PC-3 (cell line): ENCODE measurements around the gene ERI3. TPM values are rescaled to one million over a fixed set of nuclear protein-coding genes. Genes with fewer than 3 reads are reported as not detected.
A peak's percentile ranks its signal among the peaks of the same experiment; 100 is the strongest.

Experiments
- ATAC-seq: fragments of 200-7000 bp; cut with Tn5 transposase; 2 replicates; pipeline ENCODE4 v1.9.1; 2020; ENCODE audit warnings: mild to moderate bottlenecking, moderate library complexity
- BruUV-seq: library from RNA; stranded (reverse); fragments of 400-500 nt; replicated peaks from 2 replicates; lab custom pipeline; 2021; lab: Mats Ljungman, UMichigan
- CTCF ChIA-PET: fragments of 300-600 bp; sonication (Branson Sonifier 250); formaldehyde crosslinking; loops from one replicate; lab custom pipeline; 2022; ENCODE audit warnings: antibody characterized with exemption; lab: Charles Lee
- POLR2A ChIA-PET: fragments of 300-600 bp; sonication (Branson Sonifier 250); formaldehyde crosslinking; loops from one replicate; lab custom pipeline; 2022; ENCODE audit warnings: antibody characterized with exemption; ENCODE audit not compliant: unreplicated experiment; lab: Charles Lee
- DNase-seq: peaks from one replicate; pipeline ENCODE4 v3.0.0-alpha.2; 2015
- H2AFZ ChIP-seq: fragments of 300-600 bp; sonication (generic); 2 replicates; pipeline ENCODE4 v1.6.0; 2016; ENCODE audit warnings: antibody characterized with exemption, low read length
- H3F3A ChIP-seq: fragments of 300-600 bp; sonication (generic); one replicate; pipeline ENCODE4 v1.6.0; 2017; ENCODE audit warnings: antibody characterized with exemption, low read length, control low read depth, mild to moderate bottlenecking; ENCODE audit not compliant: unreplicated experiment
- H3K27ac ChIP-seq: fragments of 300-600 bp; sonication (generic); 2 replicates; pipeline ENCODE4 v1.5.1; 2016; ENCODE audit warnings: mild to moderate bottlenecking, low read length
- H3K27me3 ChIP-seq: fragments of 300-600 bp; sonication (generic); 2 replicates; pipeline ENCODE4 v1.6.1; 2016; ENCODE audit warnings: low read length, mixed read lengths
- H3K36me3 ChIP-seq: fragments of 300-600 bp; sonication (generic); 2 replicates; pipeline ENCODE4 v1.6.1; 2016; ENCODE audit warnings: low read depth, mixed run types, low read length, mixed read lengths
- H3K4me1 ChIP-seq: fragments of 300-600 bp; sonication (generic); 2 replicates; pipeline ENCODE4 v1.5.1; 2016; ENCODE audit warnings: low read length; ENCODE audit not compliant: insufficient read depth
- H3K4me2 ChIP-seq: fragments of 300-600 bp; sonication (generic); 2 replicates; pipeline ENCODE4 v1.6.0; 2016; ENCODE audit warnings: low read length
- H3K4me3 ChIP-seq: fragments of 300-600 bp; sonication (generic); 2 replicates; pipeline ENCODE4 v1.5.1; 2016; ENCODE audit warnings: mild to moderate bottlenecking, low read length, mixed read lengths
- H3K79me2 ChIP-seq: fragments of 300-600 bp; sonication (generic); 2 replicates; pipeline ENCODE4 v1.6.1; 2017; ENCODE audit warnings: low read length, mixed read lengths
- H3K9ac ChIP-seq: fragments of 300-600 bp; sonication (generic); 2 replicates; pipeline ENCODE4 v1.6.0; 2016; ENCODE audit warnings: mild to moderate bottlenecking, low read length
- H3K9me2 ChIP-seq: fragments of 300-600 bp; sonication (generic); replicated peaks from 2 replicates; pipeline ENCODE4 v1.6.1; 2016; ENCODE audit warnings: mixed run types, low read length, mixed read lengths
- H3K9me3 ChIP-seq: fragments of 300-600 bp; sonication (generic); 2 replicates; pipeline ENCODE4 v1.6.1; 2016; ENCODE audit warnings: low read length, mixed read lengths
- H4K20me1 ChIP-seq: fragments of 300-600 bp; sonication (generic); 2 replicates; pipeline ENCODE4 v1.6.1; 2016; ENCODE audit warnings: low read length, mixed read lengths
- EZH2 ChIP-seq: fragments of 300-600 bp; sonication (generic); IDR thresholded peaks from one replicate; pipeline ENCODE4 v1.6.1; 2017; ENCODE audit warnings: antibody characterized with exemption, mild to moderate bottlenecking, low read length; ENCODE audit not compliant: unreplicated experiment
- EZH2phosphoT487 ChIP-seq: fragments of 300-600 bp; sonication (generic); IDR thresholded peaks from 2 replicates; pipeline ENCODE4 v1.6.1; 2018; ENCODE audit warnings: mild to moderate bottlenecking, antibody characterized with exemption, low read length, borderline replicate concordance
- intact Hi-C: fragments of 100-400 bp; cut with micrococcal nuclease; formaldehyde crosslinking; loops from 2 replicates; pipeline ENCODE4 v1.9.0; 2023
- total RNA-seq: library from RNA; depleted of rRNA; stranded (reverse); fragments of >200 nt; gene quantifications from 2 replicates; pipeline ENCODE4 v1.2.3, GENCODE V29; 2014
- TF ChIP-seq, protein P1 (sequence below): fragments of 300-600 bp; sonication (generic); conservative IDR thresholded peaks from 2 replicates; pipeline ENCODE4 v1.5.1; 2017; ENCODE audit warnings: antibody characterized with exemption, low read depth, mild to moderate bottlenecking, low read length

Gene ERI3
- total RNA-seq, 1 experiment from 2014 or later = 138 TPM

DNA sequence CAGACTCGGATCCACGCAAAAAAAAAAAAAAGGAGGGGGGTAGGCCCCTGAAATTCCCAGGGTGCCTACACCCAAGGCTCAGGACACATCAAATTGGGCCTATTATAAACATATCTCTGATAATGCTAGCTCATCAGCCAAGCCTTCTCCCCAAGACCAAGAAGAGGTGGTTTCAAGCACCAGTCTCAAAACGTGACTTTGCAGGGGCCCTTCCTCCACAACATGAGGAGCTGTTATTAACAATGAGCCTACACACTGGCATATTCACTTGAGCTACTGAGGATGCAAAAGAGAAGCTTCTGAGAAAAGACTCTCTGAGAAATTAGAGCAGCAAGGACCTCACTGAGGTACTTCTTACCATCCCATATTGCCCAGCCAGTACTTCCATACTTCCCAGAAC is 32.7 kb downstream of the ERI3 start:
- POLR2A ChIA-PET = no interaction called here
- intact Hi-C loops = no loop called here
- ATAC-seq (no peak), DNase-seq (no peak)
- Histone ChIP-seq H3K27ac (no peak overlapping the region), H3K9me2 (no peaks in the 10 kb centered on the region), H3K36me3 (peaks cover 32% of the 10 kb centered on the region), H3K4me1 (peaks cover 19% of the 10 kb centered on the region), H4K20me1 (no peaks in the 10 kb centered on the region), H3K79me2 (peaks cover 31% of the 10 kb centered on the region), H2AFZ (no peak overlapping the region), H3K9ac (no peak overlapping the region), H3K9me3 (no peaks in the 10 kb centered on the region), H3K27me3 (no peaks in the 10 kb centered on the region), H3K4me2 (no peak overlapping the region), H3K4me3 (no peak overlapping the region), H3F3A (peaks cover 7% of the 10 kb centered on the region)
- TF ChIP-seq EZH2phosphoT487 (no peak), EZH2 (no peak)
- TF ChIP-seq, protein P1, sequence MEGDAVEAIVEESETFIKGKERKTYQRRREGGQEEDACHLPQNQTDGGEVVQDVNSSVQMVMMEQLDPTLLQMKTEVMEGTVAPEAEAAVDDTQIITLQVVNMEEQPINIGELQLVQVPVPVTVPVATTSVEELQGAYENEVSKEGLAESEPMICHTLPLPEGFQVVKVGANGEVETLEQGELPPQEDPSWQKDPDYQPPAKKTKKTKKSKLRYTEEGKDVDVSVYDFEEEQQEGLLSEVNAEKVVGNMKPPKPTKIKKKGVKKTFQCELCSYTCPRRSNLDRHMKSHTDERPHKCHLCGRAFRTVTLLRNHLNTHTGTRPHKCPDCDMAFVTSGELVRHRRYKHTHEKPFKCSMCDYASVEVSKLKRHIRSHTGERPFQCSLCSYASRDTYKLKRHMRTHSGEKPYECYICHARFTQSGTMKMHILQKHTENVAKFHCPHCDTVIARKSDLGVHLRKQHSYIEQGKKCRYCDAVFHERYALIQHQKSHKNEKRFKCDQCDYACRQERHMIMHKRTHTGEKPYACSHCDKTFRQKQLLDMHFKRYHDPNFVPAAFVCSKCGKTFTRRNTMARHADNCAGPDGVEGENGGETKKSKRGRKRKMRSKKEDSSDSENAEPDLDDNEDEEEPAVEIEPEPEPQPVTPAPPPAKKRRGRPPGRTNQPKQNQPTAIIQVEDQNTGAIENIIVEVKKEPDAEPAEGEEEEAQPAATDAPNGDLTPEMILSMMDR = no peak
- BruUV-seq = no TSS peak
- CTCF ChIA-PET = no interaction called here

DNA sequence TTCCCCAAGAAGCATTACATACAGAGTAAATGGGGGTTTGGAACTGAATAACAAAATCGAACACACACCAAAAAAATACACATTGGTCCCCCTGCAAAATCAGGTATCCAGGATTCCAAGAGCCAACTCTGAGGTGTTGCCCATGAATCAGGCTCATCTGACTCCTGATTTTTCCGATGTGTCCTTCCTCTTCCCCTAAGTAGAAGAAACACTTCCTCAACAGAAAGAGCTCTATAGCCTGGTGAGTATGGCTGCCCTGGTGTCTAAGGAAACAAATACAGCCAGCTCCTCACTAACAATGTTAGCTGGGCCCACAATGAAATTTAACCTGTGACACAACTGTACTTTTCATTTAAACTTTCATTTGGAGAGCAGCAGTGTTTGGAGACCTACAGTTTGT is 33.6 kb downstream of the ERI3 start:
- intact Hi-C loops = no loop called here
- TF ChIP-seq, protein P1 = no peak
- no peak for TF ChIP-seq EZH2phosphoT487
- TF ChIP-seq EZH2 = no peak
- no peak for ATAC-seq
- Histone ChIP-seq H3K27ac (no peak overlapping the region), H3F3A (no peaks in the 10 kb centered on the region), H3K36me3 (peaks cover 41% of the 10 kb centered on the region), H3K4me3 (no peak overlapping the region), H4K20me1 (no peaks in the 10 kb centered on the region), H2AFZ (no peak overlapping the region), H3K4me1 (peaks cover 10% of the 10 kb centered on the region), H3K9me3 (no peaks in the 10 kb centered on the region), H3K9ac (no peak overlapping the region), H3K79me2 (peaks cover 29% of the 10 kb centered on the region), H3K4me2 (no peak overlapping the region), H3K9me2 (no peaks in the 10 kb centered on the region), H3K27me3 (no peaks in the 10 kb centered on the region)
- ChIA-PET POLR2A (no interaction called here), CTCF (no interaction called here)
- BruUV-seq = no TSS peak
- DNase-seq = no peak

- Histone ChIP-seq H3K4me2 (no peak overlapping the region), H3K79me2 (peaks cover 8% of the 10 kb centered on the region; the same call in 1 of the 2 replicates), H3K9ac (no peak overlapping the region), H3K27me3 (no peaks in the 10 kb centered on the region), H3F3A (no peaks in the 10 kb centered on the region), H3K4me1 (no peaks in the 10 kb centered on the region), H3K9me2 (no peaks in the 10 kb centered on the region), H4K20me1 (no peaks in the 10 kb centered on the region), H3K4me3 (no peak overlapping the region), H3K36me3 (peaks cover 45% of the 10 kb centered on the region), H2AFZ (no peak overlapping the region), H3K27ac (no peak overlapping the region), H3K9me3 (no peaks in the 10 kb centered on the region)
- ChIA-PET POLR2A (no interaction called here), CTCF (no interaction called here)
- DNase-seq (peak; percentile 61), ATAC-seq (peak; percentile 43)
- TF ChIP-seq EZH2phosphoT487 (no peak), EZH2 (no peak)
- TF ChIP-seq, protein P1 = peak; percentile 94
- intact Hi-C loops = loop anchor here (2.0 kb wide), 1 partner anchor 102 kb away; no protein-coding TSS in a partner anchor
- no TSS peak for BruUV-seq
These were observed 36.7 kb downstream of the ERI3 start for GRCh38 chr1:44318097-44319088.
